Neural crest cell (in vitro differentiated cells): Measurements from ENCODE around the gene SNRNP200. TPM values are rescaled to one million over a fixed set of nuclear protein-coding genes. Genes with fewer than 3 reads are reported as not detected.

Experiments
- DNase-seq: peaks from one replicate; pipeline ENCODE4 v3.0.0; 2021; ENCODE audit warnings: low read depth, mixed read lengths, low spot score
- H3K27ac Mint-ChIP-seq: one replicate; pipeline ENCODE4 v1.8.0; 2021; ENCODE audit warnings: mild to moderate bottlenecking, mixed read lengths; ENCODE audit not compliant: unreplicated experiment
- H3K27me3 Mint-ChIP-seq: 2 replicates; pipeline ENCODE4 v1.8.0; 2021; ENCODE audit warnings: low read depth, mild to moderate bottlenecking, mixed read lengths
- H3K36me3 Mint-ChIP-seq: 2 replicates; pipeline ENCODE4 v1.8.0; 2021; ENCODE audit warnings: low read depth, mild to moderate bottlenecking, mixed read lengths
- H3K4me1 Mint-ChIP-seq: 2 replicates; pipeline ENCODE4 v1.8.0; 2021; ENCODE audit warnings: mixed read lengths
- H3K4me3 Mint-ChIP-seq: one replicate; pipeline ENCODE4 v1.8.0; 2021; ENCODE audit warnings: mild to moderate bottlenecking, mixed read lengths
- H3K9me3 Mint-ChIP-seq: 2 replicates; pipeline ENCODE4 v1.8.0; 2021; ENCODE audit warnings: mixed read lengths
- CTCF ChIP-seq: fragments of 200-600 bp; sonication (generic); conservative IDR thresholded peaks from 2 replicates; pipeline ENCODE4 v1.5.0; 2021; ENCODE audit warnings: antibody characterized with exemption, mild to moderate bottlenecking
- total RNA-seq: library from RNA; stranded (reverse); gene quantifications from 2 replicates; pipeline ENCODE4 v1.2.1, GENCODE V29; 2021

SNRNP200 gene
- total RNA-seq, 1 donor from 2014 or later, result 250 TPM

GRCh38 chr2:96345868-96346462 lies 40.6 kb upstream of the SNRNP200 start:
- Mint-ChIP-seq H3K27ac (no peak overlapping the region), H3K4me3 (no peak overlapping the region), H3K4me1 (no peaks in the 10 kb centered on the region), H3K27me3 (no peaks in the 10 kb centered on the region), H3K9me3 (no peaks in the 10 kb centered on the region), H3K36me3 (peaks cover 26% of the 10 kb centered on the region)
- no peak for DNase-seq
- no peak for TF ChIP-seq CTCF

- no peak for DNase-seq
Measured at GRCh38 chr2:96345438-96345837, 40.1 kb upstream of the SNRNP200 start.

DNA sequence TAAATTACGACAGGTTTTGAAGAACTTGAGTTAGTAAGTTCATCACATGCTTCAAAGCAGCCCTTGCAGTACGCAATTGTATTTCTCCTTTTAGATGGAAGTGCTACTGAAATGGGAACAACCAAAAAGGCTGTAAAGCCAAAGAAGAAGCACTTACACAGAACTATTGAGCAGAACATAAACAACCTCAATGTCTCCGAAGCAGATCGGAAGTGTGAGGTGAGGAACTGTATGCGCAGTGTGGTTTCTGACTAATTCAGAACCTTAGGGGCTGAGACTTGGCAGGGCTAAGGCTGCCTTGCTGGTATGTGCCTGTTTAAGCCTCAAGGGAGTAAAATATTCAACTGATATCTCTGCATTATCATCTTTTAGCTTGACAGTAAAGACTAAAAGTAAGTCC lies 38.7 kb upstream of the SNRNP200 start:
- Mint-ChIP-seq H3K36me3 (peaks cover 20% of the 10 kb centered on the region), H3K4me1 (peaks cover 4% of the 10 kb centered on the region), H3K4me3 (no peak overlapping the region), H3K9me3 (no peaks in the 10 kb centered on the region), H3K27me3 (no peaks in the 10 kb centered on the region), H3K27ac (no peak overlapping the region)
- no peak for TF ChIP-seq CTCF
- no peak for DNase-seq

More at GRCh38 chr2:96345438-96345837, 40.1 kb upstream of the SNRNP200 start:
- H3K27ac Mint-ChIP-seq, result no peak overlapping the region
- no peak overlapping the region for H3K4me3 Mint-ChIP-seq
- peak; percentile 14 for TF ChIP-seq CTCF
- no peaks in the 10 kb centered on the region for H3K9me3 Mint-ChIP-seq
- H3K4me1 Mint-ChIP-seq, result no peaks in the 10 kb centered on the region
- H3K36me3 Mint-ChIP-seq, result peaks cover 24% of the 10 kb centered on the region
- no peaks in the 10 kb centered on the region for H3K27me3 Mint-ChIP-seq

DNA sequence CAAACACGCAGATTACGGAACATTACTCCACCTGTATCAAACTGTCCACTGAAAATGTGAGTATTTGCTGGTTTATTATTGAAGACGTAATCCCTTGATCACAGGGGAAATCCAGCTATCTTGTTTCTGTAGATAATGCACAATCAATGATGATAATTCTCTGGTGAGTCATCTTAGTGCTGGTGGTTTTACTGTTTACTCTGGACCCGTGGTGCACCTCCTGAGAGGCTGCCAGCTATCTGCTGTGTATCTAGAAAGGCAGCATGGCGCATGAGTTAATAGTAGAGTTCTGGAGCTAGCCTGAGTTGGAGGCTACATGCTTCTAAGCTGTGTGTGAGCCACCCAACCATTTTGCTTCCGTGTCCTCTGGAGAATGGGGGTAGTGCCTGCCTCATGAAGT lies 36.7 kb upstream of the SNRNP200 start:
- Mint-ChIP-seq H3K4me1 (peaks cover 12% of the 10 kb centered on the region), H3K4me3 (no peak overlapping the region), H3K27me3 (no peaks in the 10 kb centered on the region), H3K27ac (no peak overlapping the region), H3K36me3 (peaks cover 21% of the 10 kb centered on the region), H3K9me3 (no peaks in the 10 kb centered on the region)
- no peak for DNase-seq
- TF ChIP-seq CTCF, result no peak

DNA sequence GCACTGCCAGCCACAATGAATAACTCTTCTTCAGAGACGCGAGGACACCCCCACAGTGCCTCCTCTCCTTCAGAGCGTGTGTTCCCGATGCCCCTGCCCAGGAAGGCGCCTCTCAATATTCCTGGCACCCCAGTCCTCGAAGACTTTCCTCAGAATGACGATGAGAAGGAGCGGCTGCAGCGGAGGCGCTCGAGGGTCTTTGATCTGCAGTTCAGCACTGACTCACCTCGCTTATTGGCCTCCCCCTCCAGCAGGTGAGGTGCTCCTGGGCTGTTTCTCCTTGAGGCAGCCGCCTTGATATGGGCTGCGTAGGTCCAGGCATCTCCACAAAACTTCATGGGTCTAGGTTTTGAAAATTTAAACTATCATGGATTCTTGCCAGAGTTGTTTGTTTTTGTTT lies 36.3 kb upstream of the SNRNP200 start:
- H3K9me3 Mint-ChIP-seq, result no peaks in the 10 kb centered on the region
- H3K27ac Mint-ChIP-seq, result no peak overlapping the region
- no peak for DNase-seq
- no peak for TF ChIP-seq CTCF
- peaks cover 16% of the 10 kb centered on the region for H3K4me1 Mint-ChIP-seq
- H3K36me3 Mint-ChIP-seq, result peaks cover 18% of the 10 kb centered on the region
- no peaks in the 10 kb centered on the region for H3K27me3 Mint-ChIP-seq
- H3K4me3 Mint-ChIP-seq, result no peak overlapping the region
